Prostate gland (tissue), 2 donors: Measurements from ENCODE around the gene KCNH3. TPM values are rescaled to one million over a fixed set of nuclear protein-coding genes. Genes with fewer than 3 reads are reported as not detected.

ENCODE experiments used
- small RNA-seq, 2 donors: library from RNA; depleted of rRNA; stranded (forward); fragments of <200 nt; gene quantifications; one replicate each; pipeline ENCODE3, GENCODE V24; 2016
- total RNA-seq, 2 donors: library from RNA; depleted of rRNA; stranded (reverse); fragments of >200 nt; gene quantifications; one replicate each; pipeline ENCODE4 v1.1.0, GENCODE V29; 2016

KCNH3 gene
- total RNA-seq, 2 donors from 2014 or later = 1.8 to 2.2 TPM

Small RNAs within 50 kb of the gene (small RNA-seq; reads per million reads assigned to genes)
- 0 reads per million in 2 donors for gene POLR2KP1
- gene RNU6-834P = 0 reads per million in 2 donors

Other genes starting within 250 kb of the KCNH3 start
- 10 to 100 TPM in 1 of 2 donors, 1 to 10 TPM in 1; 1.4 to 11.4 TPM for gene PRPH, start 243.9 kb upstream of the KCNH3 start, total RNA-seq
- 1 to 10 TPM in 1 of 2 donors, under 1 TPM in 1; 0.46 to 5.2 TPM for gene TROAP, start 215.8 kb upstream of the KCNH3 start, total RNA-seq
- 1 to 10 TPM in 1 of 2 donors, not detected in 1; 1.3 TPM for gene C1QL4, start 201.8 kb upstream of the KCNH3 start, total RNA-seq
- gene DNAJC22, start 192.1 kb upstream of the KCNH3 start, total RNA-seq = 1 to 10 TPM in 1 of 2 donors, under 1 TPM in 1; 0.23 to 4.3 TPM
- gene SPATS2, start 171.6 kb upstream of the KCNH3 start, total RNA-seq = 10 to 100 TPM; 30.1 to 34.2 TPM
- gene MCRS1, start 29.1 kb downstream of the KCNH3 start, total RNA-seq = 10 to 100 TPM; 54.1 to 87.0 TPM
- gene FAM186B, start 66.6 kb downstream of the KCNH3 start, total RNA-seq = 1 to 10 TPM in 1 of 2 donors, under 1 TPM in 1; 0.23 to 10.0 TPM
- 10 to 100 TPM; 13.9 to 31.1 TPM for gene PRPF40B, start 84.5 kb downstream of the KCNH3 start, total RNA-seq
- 10 to 100 TPM in 1 of 2 donors, 1 to 10 TPM in 1; 4.5 to 52.9 TPM for gene FMNL3, start 168.4 kb downstream of the KCNH3 start, total RNA-seq
- 100 to 1,000 TPM; 541 to 778 TPM for gene TMBIM6, start 202.5 kb downstream of the KCNH3 start, total RNA-seq